Osteocyte (in vitro differentiated cells): Measurements from ENCODE around the gene ERFL. TPM values are rescaled to one million over a fixed set of nuclear protein-coding genes. Genes with fewer than 3 reads are reported as not detected.

Experiments
- DNase-seq: peaks from one replicate; pipeline ENCODE4 v3.0.0; 2021; ENCODE audit warnings: mixed read lengths; ENCODE audit not compliant: unreplicated experiment; ENCODE audit errors: extremely low spot score
- H3K27ac Mint-ChIP-seq: one replicate; pipeline ENCODE4 v1.8.0; 2021; ENCODE audit warnings: mild to moderate bottlenecking, mixed read lengths; ENCODE audit not compliant: unreplicated experiment
- H3K27me3 Mint-ChIP-seq: one replicate; pipeline ENCODE4 v1.8.0; 2021; ENCODE audit warnings: mixed read lengths; ENCODE audit not compliant: unreplicated experiment
- H3K36me3 Mint-ChIP-seq: one replicate; pipeline ENCODE4 v1.8.0; 2021; ENCODE audit warnings: mixed read lengths; ENCODE audit not compliant: unreplicated experiment
- H3K4me1 Mint-ChIP-seq: one replicate; pipeline ENCODE4 v1.8.0; 2021; ENCODE audit warnings: mixed read lengths; ENCODE audit not compliant: unreplicated experiment
- H3K4me3 Mint-ChIP-seq: one replicate; pipeline ENCODE4 v1.8.0; 2021; ENCODE audit warnings: mild to moderate bottlenecking, moderate library complexity, mixed read lengths; ENCODE audit not compliant: unreplicated experiment
- H3K9me3 Mint-ChIP-seq: one replicate; pipeline ENCODE4 v1.8.0; 2021; ENCODE audit warnings: mixed read lengths; ENCODE audit not compliant: unreplicated experiment
- CTCF ChIP-seq: fragments of 200-600 bp; sonication (generic); IDR thresholded peaks from 2 replicates; pipeline ENCODE4 v1.5.0; 2021; ENCODE audit warnings: antibody characterized with exemption, mild to moderate bottlenecking, moderate library complexity
- microRNA-seq: library from miRNA; unstranded; fragments of <30 nt; microRNA quantifications from one replicate; pipeline ENCODE4 v1.1.0, GENCODE V29; 2020; ENCODE audit not compliant: unreplicated experiment
- total RNA-seq: library from RNA; stranded (reverse); gene quantifications from 2 replicates; pipeline ENCODE4 v1.2.1, GENCODE V29; 2021

Gene ERFL
- total RNA-seq, 1 donor from 2014 or later = 0.38 TPM

- no peak for DNase-seq
- no peak for TF ChIP-seq CTCF
- Mint-ChIP-seq H3K27me3 (peaks cover 6% of the 10 kb centered on the region), H3K4me1 (peaks cover 36% of the 10 kb centered on the region), H3K4me3 (peak overlapping the region; percentile 86), H3K36me3 (peaks cover 40% of the 10 kb centered on the region), H3K27ac (peak overlapping the region; percentile 91), H3K9me3 (no peaks in the 10 kb centered on the region)
Measured at GRCh38 chr19:41860419-41861115, 67.7 kb downstream of the ERFL start.

- DNase-seq = peak; percentile 99
- Mint-ChIP-seq H3K4me1 (peaks cover 34% of the 10 kb centered on the region), H3K9me3 (no peaks in the 10 kb centered on the region), H3K36me3 (peaks cover 37% of the 10 kb centered on the region), H3K4me3 (peak within 1 kb of the TSS; percentile 99), H3K27ac (peak within 1 kb of the TSS; percentile 100), H3K27me3 (peaks cover 11% of the 10 kb centered on the region)
- TF ChIP-seq CTCF = peak; percentile 64
Measured at GRCh38 chr19:41859618-41860418, 68.4 kb downstream of the ERFL start, which contains the start of gene RPS19. TSS of gene RPS19 (plus strand) at chr19:41860255. CDS start at chr19:41860775, 520 bp downstream.

- no peak for TF ChIP-seq CTCF
- H3K4me3 Mint-ChIP-seq = peak overlapping the region; percentile 99
- no peaks in the 10 kb centered on the region for H3K9me3 Mint-ChIP-seq
- peaks cover 31% of the 10 kb centered on the region for H3K36me3 Mint-ChIP-seq
- DNase-seq = no peak
- peak overlapping the region; percentile 58 for H3K27ac Mint-ChIP-seq
- H3K27me3 Mint-ChIP-seq = peaks cover 17% of the 10 kb centered on the region
- peaks cover 34% of the 10 kb centered on the region for H3K4me1 Mint-ChIP-seq
Measured at GRCh38 chr19:41859213-41859617, 69.0 kb downstream of the ERFL start.

Small RNAs within 50 kb of the gene (microRNA-seq; reads per million reads assigned to microRNA genes)
- gene MIR6797 = not detected

Other genes starting within 250 kb of the ERFL start
- not detected in 2 replicates for gene CEACAM7, start 240.2 kb downstream of the ERFL start, total RNA-seq
- not detected in 2 replicates for gene CEACAM5, start 219.8 kb downstream of the ERFL start, total RNA-seq
- not detected in 2 replicates for gene CEACAM6, start 172.9 kb downstream of the ERFL start, total RNA-seq
- gene CEACAM3, start 131.9 kb downstream of the ERFL start, total RNA-seq = not detected in 2 replicates
- not detected in 2 replicates for gene LYPD4, start 83.8 kb downstream of the ERFL start, total RNA-seq
- gene DMRTC2, start 83.4 kb downstream of the ERFL start, total RNA-seq = not detected in 2 replicates
- 1,810 and 1,837 TPM in 2 replicates for gene RPS19, start 68.2 kb downstream of the ERFL start, total RNA-seq
- gene CD79A, start 51.2 kb downstream of the ERFL start, total RNA-seq = not detected in 2 replicates
- 85.1 and 97.3 TPM in 2 replicates for gene ARHGEF1, start 45.3 kb downstream of the ERFL start, total RNA-seq
- 265 and 268 TPM in 2 replicates for gene RABAC1, start 30.9 kb upstream of the ERFL start, total RNA-seq
- gene ATP1A3, start 65.8 kb upstream of the ERFL start, total RNA-seq = not detected in 2 replicates
- 0.38 and 0.55 TPM in 2 replicates for gene GRIK5, start 141.8 kb upstream of the ERFL start, total RNA-seq
- 15.2 and 15.5 TPM in 2 replicates for gene ZNF574, start 147.7 kb upstream of the ERFL start, total RNA-seq
- gene POU2F2, start 204.0 kb upstream of the ERFL start, total RNA-seq = 0.64 and 1.0 TPM in 2 replicates